NCI-H82 treated with DMSO at 0.1 percent for 48 hours (cell line): ENCODE data around the gene EPS15.
"Not testable (repeated sequence)": the region's sequence is repeated elsewhere in the genome, so short reads cannot be mapped to it uniquely, and the experiment has no call there.

Experiments used
- DNase-seq: peaks from one replicate; lab custom pipeline; 2025; ENCODE audit not compliant: unreplicated experiment; lab: John Stamatoyannopoulos, UW

The EPS15 gene

GRCh38 chr1:51473331-51474115 lies 45.5 kb downstream of the EPS15 start:
- no peak for DNase-seq

GRCh38 chr1:51472359-51472758 lies 46.7 kb downstream of the EPS15 start:
- DNase-seq, result no peak

GRCh38 chr1:51469518-51469917 lies 49.5 kb downstream of the EPS15 start:
- no peak for DNase-seq

- DNase-seq, result no peak
These were observed 54.2 kb downstream of the EPS15 start for GRCh38 chr1:51464828-51465227.

- DNase-seq, result no peak
These were observed 55.5 kb downstream of the EPS15 start for GRCh38 chr1:51463561-51463960.

- not testable (repeated sequence) for DNase-seq
These were observed 56.8 kb downstream of the EPS15 start for GRCh38 chr1:51462289-51462688.

- DNase-seq, result no peak
These were observed 64.5 kb downstream of the EPS15 start for GRCh38 chr1:51454554-51454953.

GRCh38 chr1:51453010-51453409 lies 66.1 kb downstream of the EPS15 start:
- DNase-seq, result no peak

- DNase-seq, result not testable (repeated sequence)
These were observed 70.1 kb downstream of the EPS15 start for GRCh38 chr1:51448844-51449454.

- no peak for DNase-seq
These were observed 73.5 kb downstream of the EPS15 start for GRCh38 chr1:51445351-51446090.

- no peak for DNase-seq
These were observed 74.4 kb downstream of the EPS15 start for GRCh38 chr1:51444534-51445192.

GRCh38 chr1:51444096-51444495 lies 75.0 kb downstream of the EPS15 start:
- no peak for DNase-seq

- no peak for DNase-seq
These were observed 75.5 kb downstream of the EPS15 start for GRCh38 chr1:51443555-51443954.

GRCh38 chr1:51442616-51443015 lies 76.5 kb downstream of the EPS15 start:
- DNase-seq, result no peak

- DNase-seq, result no peak
These were observed 76.9 kb downstream of the EPS15 start for GRCh38 chr1:51442198-51442597.

- DNase-seq, result no peak
These were observed 79.2 kb downstream of the EPS15 start for GRCh38 chr1:51439895-51440294.

GRCh38 chr1:51439053-51439452 lies 80.0 kb downstream of the EPS15 start:
- no peak for DNase-seq

GRCh38 chr1:51437391-51437790 lies 81.7 kb downstream of the EPS15 start:
- not testable (repeated sequence) for DNase-seq

GRCh38 chr1:51435878-51436277 lies 83.2 kb downstream of the EPS15 start:
- DNase-seq, result no peak

GRCh38 chr1:51433972-51434510 lies 85.0 kb downstream of the EPS15 start:
- DNase-seq, result no peak
